ENCODE measurements around the gene ZNF346.
"Not testable (repeated sequence)": the region's sequence is repeated elsewhere in the genome, so short reads cannot be mapped to it uniquely, and the experiment has no call there.

The ZNF346 gene

GRCh38 chr5:177022386-177023302 lies at the start of gene ZNF346:
TSS of gene ZNF346 (plus strand) at chr5:177022696. CDS start at chr5:177022739, 43 bp downstream.
- no peak for TF ChIP-seq GATA1 (IDR thresholded peaks at IDR 0.05; ENCODE audit: low read depth, low read length)
- peak; percentile 89 for TF ChIP-seq POLR2A (IDR thresholded peaks at IDR 0.05; ENCODE audit: low read length)
- peak; percentile 96 to 97 for DNase-seq

- no peak for DNase-seq
- TF ChIP-seq POLR2A (IDR thresholded peaks at IDR 0.05; ENCODE audit: low read length) (no peak), GATA1 (IDR thresholded peaks at IDR 0.05; ENCODE audit: low read depth, low read length) (no peak)
Observed at GRCh38 chr5:176979669-176980068, 42.8 kb upstream of the ZNF346 start.

- no peak for DNase-seq
- no peak for TF ChIP-seq POLR2A (IDR thresholded peaks at IDR 0.05; ENCODE audit: low read length)
- no peak for TF ChIP-seq GATA1 (IDR thresholded peaks at IDR 0.05; ENCODE audit: low read depth, low read length)
Observed at GRCh38 chr5:176980818-176981217, 41.7 kb upstream of the ZNF346 start.

DNA sequence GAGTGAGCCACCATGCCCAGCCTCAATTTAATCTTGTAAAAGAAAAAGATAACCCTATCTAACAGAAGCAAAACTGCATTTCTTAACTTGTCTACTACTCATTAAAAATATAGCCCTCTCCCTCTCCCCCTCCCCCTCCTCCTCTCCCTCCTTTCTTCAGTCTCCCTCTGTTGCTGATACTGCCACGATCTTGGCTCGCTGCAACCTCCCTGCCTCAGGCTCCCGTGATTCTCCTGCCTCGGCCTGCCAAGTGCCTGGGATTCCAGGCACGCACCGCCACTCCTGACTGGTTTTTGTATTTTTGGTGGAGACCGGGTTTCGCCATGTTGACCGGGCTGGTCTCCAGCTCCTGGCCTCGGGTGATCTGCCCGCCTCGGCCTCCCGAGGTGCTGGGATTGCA lies 39.4 kb upstream of the ZNF346 start:
- not testable (repeated sequence) for DNase-seq

DNA sequence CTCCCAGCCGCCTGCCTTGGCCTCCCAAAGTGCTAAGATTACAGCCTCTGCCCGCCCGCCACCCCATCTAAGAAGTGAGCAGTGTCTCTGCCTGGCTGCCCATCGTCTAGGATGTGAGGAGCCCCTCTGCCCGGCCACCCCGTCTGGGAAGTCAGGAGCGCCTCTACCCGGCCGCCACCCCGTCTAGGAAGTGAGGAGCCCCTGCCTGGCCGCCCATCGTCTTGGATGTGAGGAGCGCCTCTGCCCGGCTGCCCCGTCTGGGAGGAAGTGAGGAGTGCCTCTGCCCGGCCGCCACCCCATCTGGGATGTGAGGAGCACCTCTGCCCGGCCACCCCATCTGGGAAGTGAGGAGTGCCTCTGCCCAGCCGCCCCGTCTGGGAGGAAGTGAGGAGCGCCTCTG lies 38.9 kb upstream of the ZNF346 start:
- not testable (repeated sequence) for DNase-seq

- not testable (repeated sequence) for DNase-seq
Observed at GRCh38 chr5:176984176-176984575, 38.3 kb upstream of the ZNF346 start.

DNA sequence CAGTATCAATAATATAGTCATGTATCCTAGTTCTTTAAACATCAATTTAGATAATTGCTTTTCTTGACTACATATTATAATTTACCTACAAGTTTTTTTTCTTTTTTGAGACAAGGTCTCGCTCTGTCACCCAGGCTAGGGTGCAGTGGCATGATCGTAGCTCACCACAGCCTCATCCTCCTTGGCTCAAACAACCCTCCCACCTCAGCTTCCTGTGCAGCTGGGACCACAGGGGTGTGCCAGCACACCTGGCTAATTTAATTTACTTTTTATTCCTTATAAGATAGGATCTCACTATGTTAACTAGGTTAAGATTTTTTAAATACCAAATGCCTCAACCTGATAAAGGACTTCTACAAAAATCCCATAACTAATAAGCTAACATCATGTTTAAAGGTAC lies 37.0 kb upstream of the ZNF346 start:
- no peak for TF ChIP-seq POLR2A (IDR thresholded peaks at IDR 0.05; ENCODE audit: low read length)
- TF ChIP-seq GATA1 (IDR thresholded peaks at IDR 0.05; ENCODE audit: low read depth, low read length), result no peak
- DNase-seq, result no peak

- no peak for DNase-seq
- TF ChIP-seq GATA1 (IDR thresholded peaks at IDR 0.05; ENCODE audit: low read depth, low read length), result no peak
- no peak for TF ChIP-seq POLR2A (IDR thresholded peaks at IDR 0.05; ENCODE audit: low read length)
Observed at GRCh38 chr5:176986280-176986679, 36.2 kb upstream of the ZNF346 start.

GRCh38 chr5:176987583-176987982 lies 34.9 kb upstream of the ZNF346 start:
- TF ChIP-seq POLR2A (IDR thresholded peaks at IDR 0.05; ENCODE audit: low read length) (no peak), GATA1 (IDR thresholded peaks at IDR 0.05; ENCODE audit: low read depth, low read length) (no peak)
- no peak for DNase-seq

GRCh38 chr5:176993081-176993480 lies 29.4 kb upstream of the ZNF346 start:
- DNase-seq, result not testable (repeated sequence)

DNA sequence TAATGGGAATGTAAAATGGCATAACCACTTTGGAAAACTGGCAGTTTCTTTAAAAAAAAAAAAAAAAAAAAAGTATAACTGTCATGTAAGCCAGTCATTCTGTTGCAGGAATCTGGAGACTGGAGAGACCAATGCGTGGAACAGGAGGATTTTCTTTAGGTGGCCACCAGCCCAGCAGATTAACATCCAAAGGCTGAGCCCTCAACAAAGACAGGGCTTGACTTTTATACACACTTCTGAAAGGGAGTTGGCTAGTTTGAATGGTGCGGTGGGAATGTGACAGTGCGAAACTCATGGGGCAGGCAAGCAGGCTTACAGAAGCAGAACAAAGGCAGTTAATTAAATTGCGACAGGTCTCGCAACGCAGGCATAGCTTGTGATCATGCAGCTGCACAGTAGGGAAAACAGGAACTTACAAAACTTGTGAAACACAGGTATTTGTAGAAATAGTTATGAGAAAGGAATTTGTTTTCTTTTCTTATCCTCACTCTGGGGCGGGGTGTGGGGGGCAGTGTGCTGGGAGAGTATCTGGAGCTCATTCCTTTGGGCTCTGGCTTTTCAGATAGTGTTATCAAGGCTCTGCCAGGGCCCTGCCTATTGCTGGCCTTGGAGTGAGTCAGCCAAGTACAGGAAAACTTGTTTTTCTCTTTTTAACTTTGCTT lies 27.9 kb upstream of the ZNF346 start:
- peak; percentile 85 to 90 for DNase-seq
- TF ChIP-seq GATA1 (IDR thresholded peaks at IDR 0.05; ENCODE audit: low read depth, low read length) (no peak), POLR2A (IDR thresholded peaks at IDR 0.05; ENCODE audit: low read length) (no peak)

DNA sequence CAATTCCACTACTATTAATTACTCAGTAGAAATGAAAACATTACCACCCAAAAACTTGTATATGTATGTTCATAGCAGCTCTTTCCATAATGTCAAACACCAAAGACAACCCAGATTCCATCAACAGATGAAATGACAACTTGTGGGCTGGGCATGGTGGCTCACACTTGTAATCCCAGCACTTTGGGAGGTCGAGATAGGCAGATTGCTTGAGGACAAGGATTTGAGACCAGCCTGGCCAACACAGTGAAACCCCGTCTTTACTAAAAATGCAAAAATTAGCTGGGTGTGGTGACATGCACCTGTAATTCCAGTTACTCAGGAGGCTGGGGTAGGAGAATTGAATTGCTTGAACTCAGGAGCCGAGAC lies 27.4 kb upstream of the ZNF346 start:
- DNase-seq, result peak in 1 of 2 experiments; percentile 79
- no peak for TF ChIP-seq GATA1 (IDR thresholded peaks at IDR 0.05; ENCODE audit: low read depth, low read length)
- TF ChIP-seq POLR2A (IDR thresholded peaks at IDR 0.05; ENCODE audit: low read length), result no peak

- DNase-seq, result no peak
- TF ChIP-seq GATA1 (IDR thresholded peaks at IDR 0.05; ENCODE audit: low read depth, low read length) (no peak), POLR2A (IDR thresholded peaks at IDR 0.05; ENCODE audit: low read length) (no peak)
Observed at GRCh38 chr5:176995896-176996767, 26.4 kb upstream of the ZNF346 start.

- TF ChIP-seq GATA1 (IDR thresholded peaks at IDR 0.05; ENCODE audit: low read depth, low read length) (no peak), POLR2A (IDR thresholded peaks at IDR 0.05; ENCODE audit: low read length) (no peak)
Observed at GRCh38 chr5:176996780-176997179, 25.7 kb upstream of the ZNF346 start.

More at GRCh38 chr5:176996780-176997179, 25.7 kb upstream of the ZNF346 start:
- no peak for DNase-seq
